ENCODE data around the gene AGPAT1. TPM values are rescaled to one million over a fixed set of nuclear protein-coding genes. Genes with fewer than 3 reads are reported as not detected.

Gene AGPAT1
- total and polyA plus RNA-seq, 10 of the 15 experiments (the other 5 are each of a cell fraction or from before 2014, with no cell fraction given) = 13.9 to 39.5 (median 24.7) TPM

DNA sequence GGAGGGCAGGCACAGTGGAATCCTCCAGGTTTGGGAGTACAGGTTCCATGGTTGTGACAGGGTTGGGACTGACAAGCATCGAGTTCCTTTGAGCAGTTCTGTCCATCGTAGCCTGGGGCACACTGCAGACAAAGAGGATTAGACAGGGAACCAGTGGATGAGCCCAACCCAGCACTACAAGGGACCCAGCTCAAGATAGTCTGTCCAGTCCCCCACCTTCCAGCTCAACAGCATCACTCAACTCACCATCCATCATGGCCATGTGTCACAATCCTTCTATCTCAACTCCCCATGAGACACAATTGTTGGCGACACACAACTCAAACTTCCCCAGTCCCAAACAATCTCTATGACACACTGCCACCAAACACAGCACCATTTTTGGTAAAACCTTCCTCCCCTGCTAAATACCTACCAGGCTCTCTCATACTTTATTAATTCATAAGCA, 28.4 kb upstream of the AGPAT1 start:
- no peaks in the 10 kb centered on the region for H3K36me3 ChIP-seq (ENCODE audit: control insufficient read depth in 2 of 2, insufficient read depth in 2 of 2, low read length in 1 of 2)
- H3K9ac ChIP-seq (ENCODE audit: control insufficient read depth, insufficient read depth, low read length) = no peak overlapping the region
- H3K4me2 ChIP-seq (ENCODE audit: control insufficient read depth, insufficient read depth) = no peak overlapping the region
- RAD21 ChIA-PET (ENCODE audit: unreplicated experiment) = no interaction called here
- H2AFZ ChIP-seq (ENCODE audit: control insufficient read depth, low read depth, low read length) = no peak overlapping the region
- no peak for TF ChIP-seq ATF7 (IDR thresholded peaks at IDR 0.05; ENCODE audit: low read depth)
- TF ChIP-seq, protein P1, sequence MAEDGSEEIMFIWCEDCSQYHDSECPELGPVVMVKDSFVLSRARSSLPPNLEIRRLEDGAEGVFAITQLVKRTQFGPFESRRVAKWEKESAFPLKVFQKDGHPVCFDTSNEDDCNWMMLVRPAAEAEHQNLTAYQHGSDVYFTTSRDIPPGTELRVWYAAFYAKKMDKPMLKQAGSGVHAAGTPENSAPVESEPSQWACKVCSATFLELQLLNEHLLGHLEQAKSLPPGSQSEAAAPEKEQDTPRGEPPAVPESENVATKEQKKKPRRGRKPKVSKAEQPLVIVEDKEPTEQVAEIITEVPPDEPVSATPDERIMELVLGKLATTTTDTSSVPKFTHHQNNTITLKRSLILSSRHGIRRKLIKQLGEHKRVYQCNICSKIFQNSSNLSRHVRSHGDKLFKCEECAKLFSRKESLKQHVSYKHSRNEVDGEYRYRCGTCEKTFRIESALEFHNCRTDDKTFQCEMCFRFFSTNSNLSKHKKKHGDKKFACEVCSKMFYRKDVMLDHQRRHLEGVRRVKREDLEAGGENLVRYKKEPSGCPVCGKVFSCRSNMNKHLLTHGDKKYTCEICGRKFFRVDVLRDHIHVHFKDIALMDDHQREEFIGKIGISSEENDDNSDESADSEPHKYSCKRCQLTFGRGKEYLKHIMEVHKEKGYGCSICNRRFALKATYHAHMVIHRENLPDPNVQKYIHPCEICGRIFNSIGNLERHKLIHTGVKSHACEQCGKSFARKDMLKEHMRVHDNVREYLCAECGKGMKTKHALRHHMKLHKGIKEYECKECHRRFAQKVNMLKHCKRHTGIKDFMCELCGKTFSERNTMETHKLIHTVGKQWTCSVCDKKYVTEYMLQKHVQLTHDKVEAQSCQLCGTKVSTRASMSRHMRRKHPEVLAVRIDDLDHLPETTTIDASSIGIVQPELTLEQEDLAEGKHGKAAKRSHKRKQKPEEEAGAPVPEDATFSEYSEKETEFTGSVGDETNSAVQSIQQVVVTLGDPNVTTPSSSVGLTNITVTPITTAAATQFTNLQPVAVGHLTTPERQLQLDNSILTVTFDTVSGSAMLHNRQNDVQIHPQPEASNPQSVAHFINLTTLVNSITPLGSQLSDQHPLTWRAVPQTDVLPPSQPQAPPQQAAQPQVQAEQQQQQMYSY (CRISPR knock-in tag; IDR thresholded peaks at IDR 0.05) = no peak
- TF ChIP-seq YY1 (IDR thresholded peaks at IDR 0.05; ENCODE audit: low read depth, low read length) = no peak
- POLR2A ChIA-PET = no interaction called here
- ATAC-seq = no peak
- in situ Hi-C loops (cut with MboI) = no loop called here
- no peak overlapping the region for H3K27ac ChIP-seq (ENCODE audit: control insufficient read depth, insufficient read depth)
- H3K4me3 ChIP-seq = no peak overlapping the region
- no peaks in the 10 kb centered on the region for H3K4me1 ChIP-seq (ENCODE audit: control insufficient read depth, insufficient read depth, low read length)
- no peaks in the 10 kb centered on the region for H4K20me1 ChIP-seq (ENCODE audit: control insufficient read depth, insufficient read depth)
- H3K79me2 ChIP-seq (ENCODE audit: control insufficient read depth, insufficient read depth, low read length) = no peaks in the 10 kb centered on the region
- intact Hi-C loops (cut with micrococcal nuclease; ENCODE audit: unreplicated experiment) = no loop called here
- no peaks in the 10 kb centered on the region for H3K9me3 ChIP-seq (replicated peaks; ENCODE audit: control insufficient read depth, insufficient read depth, low read length)
- FAIRE-seq = no peak
- CTCF ChIA-PET = interaction anchor here (1.4 kb wide), 1 partner anchor 45 kb away, joined by 3 read pairs; no protein-coding TSS in a partner anchor
- no peaks in the 10 kb centered on the region for H3K27me3 ChIP-seq (replicated peaks in 1 of 2; ENCODE audit: control insufficient read depth in 2 of 2, insufficient read depth in 2 of 2, low read length in 1 of 2)
- no TSS peak for BruUV-seq (replicated peaks)
- DNase-seq (ENCODE audit: low read depth, low spot score) = no peak
- 69% methylated on average over 3 of the region's 3 CpGs for WGBS (ENCODE audit: insufficient coverage, insufficient replicate concordance, low lambda C conversion rate, missing lambda C conversion rate)
- SMC1A ChIA-PET (ENCODE audit: uncharacterized antibody, unreplicated experiment) = interaction anchor here (1.1 to 1.2 kb wide), 2 partner anchors 11 to 27 kb away, joined by 3 read pairs; no protein-coding TSS in a partner anchor

All from GM12878 (cell line).